GM21737 (cell line): Measurements from ENCODE around the gene COL26A1.
"Not testable (repeated sequence)": the region's sequence is repeated elsewhere in the genome, so short reads cannot be mapped to it uniquely, and the experiment has no call there.

Experiments used
- ATAC-seq: cut with Tn5 transposase; IDR thresholded peaks from one replicate; pipeline ENCODE4 v1.9.1; 2021; ENCODE audit warnings: mild to moderate bottlenecking, moderate library complexity; ENCODE audit not compliant: unreplicated experiment

Gene COL26A1

GRCh38 chr7:101400751-101401150, 38.1 kb downstream of the COL26A1 start:
- no peak for ATAC-seq

GRCh38 chr7:101401390-101402080, 38.9 kb downstream of the COL26A1 start:
- no peak for ATAC-seq

GRCh38 chr7:101402081-101402779, 39.6 kb downstream of the COL26A1 start:
- ATAC-seq, result no peak

GRCh38 chr7:101402835-101403234, 40.2 kb downstream of the COL26A1 start:
- ATAC-seq, result no peak

- ATAC-seq, result no peak
These were observed 42.9 kb downstream of the COL26A1 start for GRCh38 chr7:101405474-101406067.

- no peak for ATAC-seq
These were observed 48.2 kb downstream of the COL26A1 start for GRCh38 chr7:101410743-101411507.

GRCh38 chr7:101411508-101411874, 48.8 kb downstream of the COL26A1 start:
- ATAC-seq, result no peak

GRCh38 chr7:101412976-101413375, 50.3 kb downstream of the COL26A1 start:
- ATAC-seq, result no peak

- no peak for ATAC-seq
These were observed 56.0 kb downstream of the COL26A1 start for GRCh38 chr7:101418694-101419093.

- ATAC-seq, result no peak
These were observed 57.2 kb downstream of the COL26A1 start for GRCh38 chr7:101419831-101420230.

GRCh38 chr7:101420436-101420835, 57.8 kb downstream of the COL26A1 start:
- no peak for ATAC-seq

- no peak for ATAC-seq
These were observed 59.9 kb downstream of the COL26A1 start for GRCh38 chr7:101422356-101423195.

- ATAC-seq, result no peak
These were observed 63.8 kb downstream of the COL26A1 start for GRCh38 chr7:101426303-101427011.

GRCh38 chr7:101428093-101428866, 65.6 kb downstream of the COL26A1 start:
- no peak for ATAC-seq

GRCh38 chr7:101432316-101432715, 69.6 kb downstream of the COL26A1 start:
- no peak for ATAC-seq

- no peak for ATAC-seq
These were observed 71.0 kb downstream of the COL26A1 start for GRCh38 chr7:101433688-101434087.

- not testable (repeated sequence) for ATAC-seq
These were observed 71.5 kb downstream of the COL26A1 start for GRCh38 chr7:101434155-101434554.

- ATAC-seq, result no peak
These were observed 73.0 kb downstream of the COL26A1 start for GRCh38 chr7:101435461-101436220.
